Fibroblast of the aortic adventitia (primary cell): ENCODE results near the gene RAPGEFL1. TPM values are rescaled to one million over a fixed set of nuclear protein-coding genes. Genes with fewer than 3 reads are reported as not detected.
"Not testable (repeated sequence)": the region's sequence is repeated elsewhere in the genome, so short reads cannot be mapped to it uniquely, and the experiment has no call there.

Experiments
- DNase-seq: peaks from one replicate; pipeline ENCODE4 v3.0.0-alpha.2; 2010; ENCODE audit warnings: low read depth
- H3K4me3 ChIP-seq: 2 replicates; pipeline ENCODE4 v1.5.1; 2011; ENCODE audit warnings: low read depth, mild to moderate bottlenecking, control low read depth, low read length, moderate library complexity
- CTCF ChIP-seq: IDR thresholded peaks from 2 replicates; pipeline ENCODE4 v1.5.1; 2011; ENCODE audit warnings: mild to moderate bottlenecking, low read length, control low read depth, inconsistent platforms; ENCODE audit not compliant: insufficient read depth
- total RNA-seq: library from RNA; depleted of rRNA; stranded (reverse); fragments of >200 nt; gene quantifications from 2 replicates; pipeline ENCODE4 v1.2.3, GENCODE V29; 2012; ENCODE audit warnings: low replicate concordance

The RAPGEFL1 gene
- total RNA-seq, 1 donor, result 2.1 TPM

GRCh38 chr17:40190197-40191021 lies 13.1 kb downstream of the RAPGEFL1 start:
- no peak overlapping the region for H3K4me3 ChIP-seq
- peak; percentile 35 for TF ChIP-seq CTCF
- DNase-seq, result no peak

- TF ChIP-seq CTCF, result peak; percentile 77
- H3K4me3 ChIP-seq, result peak overlapping the region; percentile 65
- peak; percentile 75 for DNase-seq
These were observed 14.3 kb downstream of the RAPGEFL1 start for GRCh38 chr17:40191237-40192208.

- no peak for TF ChIP-seq CTCF
- no peak overlapping the region for H3K4me3 ChIP-seq
- no peak for DNase-seq
These were observed 15.7 kb downstream of the RAPGEFL1 start for GRCh38 chr17:40192961-40193360.

- DNase-seq, result no peak
- no peak overlapping the region for H3K4me3 ChIP-seq
- no peak for TF ChIP-seq CTCF
These were observed 17.6 kb downstream of the RAPGEFL1 start for GRCh38 chr17:40194821-40195220.

GRCh38 chr17:40197550-40197949 lies 20.3 kb downstream of the RAPGEFL1 start:
- no peak for TF ChIP-seq CTCF
- DNase-seq, result no peak
- no peak overlapping the region for H3K4me3 ChIP-seq

- not testable (repeated sequence) for H3K4me3 ChIP-seq, DNase-seq
These were observed 20.7 kb downstream of the RAPGEFL1 start for GRCh38 chr17:40197965-40198456.

GRCh38 chr17:40198576-40198975 lies 21.3 kb downstream of the RAPGEFL1 start:
- DNase-seq, result no peak
- H3K4me3 ChIP-seq, result no peak overlapping the region
- TF ChIP-seq CTCF, result no peak
